Measurements from ENCODE around the gene TMOD2. TPM values are rescaled to one million over a fixed set of nuclear protein-coding genes. Genes with fewer than 3 reads are reported as not detected.

The TMOD2 gene
- total RNA-seq, 1 experiment from 2014 or later, result 1.3 TPM

- H3K27me3 ChIP-seq, result no peaks in the 10 kb centered on the region
- H3K9me3 ChIP-seq, result no peaks in the 10 kb centered on the region
- peak; percentile 15 for DNase-seq
- peaks cover 9% of the 10 kb centered on the region for H3K36me3 ChIP-seq
- H3K4me3 ChIP-seq, result no peak overlapping the region
Observed at GRCh38 chr15:51727141-51727897, 24.1 kb upstream of the TMOD2 start.

GRCh38 chr15:51731549-51732267 lies 19.7 kb upstream of the TMOD2 start:
- Histone ChIP-seq H3K4me3 (peak overlapping the region; percentile 27), H3K9me3 (no peaks in the 10 kb centered on the region), H3K36me3 (peaks cover 6% of the 10 kb centered on the region; the same call in 1 of the 2 replicates), H3K27me3 (no peaks in the 10 kb centered on the region)
- DNase-seq, result peak; percentile 39

GRCh38 chr15:51732646-51733045 lies 18.8 kb upstream of the TMOD2 start:
- H3K4me3 ChIP-seq, result no peak overlapping the region
- DNase-seq, result no peak
- H3K27me3 ChIP-seq, result no peaks in the 10 kb centered on the region

GRCh38 chr15:51735228-51736010 lies 16.0 kb upstream of the TMOD2 start:
- Histone ChIP-seq H3K36me3 (peaks cover 3% of the 10 kb centered on the region; the same call in 1 of the 2 replicates), H3K4me3 (no peak overlapping the region), H3K9me3 (no peaks in the 10 kb centered on the region), H3K27me3 (no peaks in the 10 kb centered on the region)
- no peak for DNase-seq

More at GRCh38 chr15:51732646-51733045, 18.8 kb upstream of the TMOD2 start:
- peaks cover 6% of the 10 kb centered on the region; the same call in 1 of the 2 replicates for H3K36me3 ChIP-seq
- H3K9me3 ChIP-seq, result no peaks in the 10 kb centered on the region

DNA sequence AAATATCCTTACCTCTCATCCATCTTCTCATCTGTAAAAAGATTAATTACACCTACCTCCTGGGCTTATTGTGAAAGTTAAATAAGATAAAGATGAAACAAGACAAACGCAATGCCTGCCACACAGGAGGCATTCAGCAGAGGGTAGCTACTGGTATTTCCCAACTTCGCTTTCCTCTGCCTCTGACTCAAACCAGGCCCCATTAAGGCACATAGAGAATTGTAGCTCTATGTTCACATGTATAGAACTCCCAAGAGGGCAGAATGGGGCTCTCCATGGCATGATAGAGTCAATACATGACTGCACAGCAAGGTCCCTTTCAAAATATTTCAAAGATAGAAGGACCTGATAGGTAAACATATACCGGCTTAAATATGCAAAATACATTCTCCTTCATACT lies 15.3 kb upstream of the TMOD2 start:
- H3K36me3 ChIP-seq, result no peaks in the 10 kb centered on the region
- H3K4me3 ChIP-seq, result peak overlapping the region; percentile 55
- no peaks in the 10 kb centered on the region for H3K27me3 ChIP-seq
- no peaks in the 10 kb centered on the region for H3K9me3 ChIP-seq
- no peak for DNase-seq

DNA sequence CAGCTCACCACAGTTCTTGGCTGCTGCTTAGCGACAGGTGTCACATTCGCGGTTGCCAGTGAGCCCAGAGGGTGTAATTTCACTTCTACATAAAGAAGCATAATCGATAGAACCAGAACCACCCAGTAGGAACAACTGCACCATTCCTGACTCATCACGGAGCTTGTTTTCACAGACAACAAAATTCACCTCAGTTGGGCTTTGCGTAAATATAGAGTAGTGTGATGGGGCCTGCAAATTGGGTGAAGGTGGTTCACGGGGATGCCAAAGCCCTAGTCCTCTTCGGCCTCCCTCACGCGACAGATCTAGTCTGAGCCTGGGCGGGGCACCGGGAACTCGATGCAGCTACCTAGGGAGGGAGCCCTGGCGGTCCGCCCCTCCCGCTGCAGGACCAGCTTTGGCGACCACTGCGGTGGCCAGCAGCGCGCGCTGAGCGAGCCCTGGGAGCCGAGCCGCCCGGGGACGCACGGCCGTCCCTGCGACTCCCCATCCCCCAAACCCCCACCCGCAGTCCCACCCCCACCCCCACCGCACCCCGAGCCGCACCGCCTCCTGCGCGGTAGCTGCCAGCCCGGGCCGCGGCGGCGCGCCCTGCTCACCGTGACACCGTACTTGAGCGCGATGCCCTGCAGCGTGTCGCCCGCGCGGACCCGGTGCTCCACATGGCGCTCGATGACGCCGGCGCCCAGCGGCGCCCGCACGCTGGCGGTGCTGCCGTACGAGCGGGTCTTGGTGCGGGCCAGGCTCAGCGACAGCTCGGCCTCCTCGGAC lies 14.5 kb upstream of the TMOD2 start:
- Histone ChIP-seq H3K36me3 (no peaks in the 10 kb centered on the region), H3K9me3 (no peaks in the 10 kb centered on the region), H3K27me3 (no peaks in the 10 kb centered on the region), H3K4me3 (peak overlapping the region; percentile 55)
- peak; percentile 62 for DNase-seq

DNA sequence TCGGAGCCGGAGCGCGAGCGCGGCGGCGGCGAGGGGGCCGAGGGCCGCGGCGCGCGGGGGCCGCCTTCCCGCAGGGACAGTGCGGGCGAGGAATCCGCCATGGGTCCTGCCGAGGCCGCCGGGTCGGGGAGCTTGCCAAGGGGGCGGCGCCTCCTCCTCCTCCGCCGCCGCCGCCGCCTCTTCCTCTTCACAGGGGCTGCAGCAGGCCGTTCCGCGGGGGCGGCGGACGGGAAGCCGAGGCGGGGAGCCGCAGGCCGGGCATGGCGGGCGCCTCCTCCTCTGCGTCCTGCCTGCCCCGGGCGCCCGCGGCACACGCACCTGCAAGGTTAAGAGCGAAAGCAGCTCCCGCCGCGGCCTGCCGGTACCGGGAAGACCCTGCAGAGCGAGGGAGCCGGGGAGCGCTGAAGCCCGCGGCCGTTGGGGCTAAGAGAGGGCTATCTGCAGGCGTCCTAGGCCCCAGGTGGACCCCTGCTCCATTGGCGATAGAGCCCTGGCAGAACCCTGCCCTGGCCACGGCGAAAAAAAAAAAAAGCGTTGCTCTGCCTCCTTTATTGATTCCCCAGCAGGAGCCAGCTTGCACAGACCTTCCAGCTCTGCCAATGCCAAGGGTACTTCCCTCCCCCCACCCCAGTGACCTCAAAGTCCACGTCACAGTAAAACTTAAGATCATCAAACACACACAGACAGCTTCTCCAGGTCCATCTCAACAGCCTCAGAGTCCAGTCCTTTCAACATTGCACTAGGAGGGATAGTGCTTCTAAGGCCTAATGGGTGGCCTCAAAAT lies 13.7 kb upstream of the TMOD2 start, which contains the start of gene LYSMD2:
Gene LYSMD2 (minus strand): TSS at position 134 of the 784 bp plus-strand sequence. CDS start 33 bp downstream, at position 101.
- Histone ChIP-seq H3K4me3 (peak within 1 kb of the TSS; percentile 55), H3K9me3 (no peaks in the 10 kb centered on the region), H3K27me3 (no peaks in the 10 kb centered on the region), H3K36me3 (no peaks in the 10 kb centered on the region)
- peak; percentile 83 for DNase-seq

DNA sequence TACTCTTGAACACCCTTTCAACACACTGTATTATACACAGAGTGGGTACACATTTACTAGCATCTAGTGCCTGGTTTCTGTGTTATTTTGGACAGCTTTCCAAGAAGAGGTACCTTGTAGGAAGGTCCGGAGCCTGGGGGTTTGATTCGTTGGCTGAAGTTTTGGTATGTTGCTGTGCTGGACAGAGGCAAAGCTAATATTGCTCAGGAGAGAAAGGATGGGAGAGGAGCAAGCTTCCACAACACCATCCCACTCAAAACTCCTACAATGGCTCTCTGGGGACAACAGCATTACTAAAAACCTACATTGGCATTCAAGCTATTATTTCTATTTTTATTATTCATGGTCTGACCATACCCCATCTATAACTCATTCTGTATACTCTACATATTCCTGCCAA lies 12.8 kb upstream of the TMOD2 start:
- Histone ChIP-seq H3K9me3 (no peaks in the 10 kb centered on the region), H3K27me3 (no peaks in the 10 kb centered on the region), H3K36me3 (no peaks in the 10 kb centered on the region), H3K4me3 (no peak overlapping the region)
- DNase-seq, result no peak

DNA sequence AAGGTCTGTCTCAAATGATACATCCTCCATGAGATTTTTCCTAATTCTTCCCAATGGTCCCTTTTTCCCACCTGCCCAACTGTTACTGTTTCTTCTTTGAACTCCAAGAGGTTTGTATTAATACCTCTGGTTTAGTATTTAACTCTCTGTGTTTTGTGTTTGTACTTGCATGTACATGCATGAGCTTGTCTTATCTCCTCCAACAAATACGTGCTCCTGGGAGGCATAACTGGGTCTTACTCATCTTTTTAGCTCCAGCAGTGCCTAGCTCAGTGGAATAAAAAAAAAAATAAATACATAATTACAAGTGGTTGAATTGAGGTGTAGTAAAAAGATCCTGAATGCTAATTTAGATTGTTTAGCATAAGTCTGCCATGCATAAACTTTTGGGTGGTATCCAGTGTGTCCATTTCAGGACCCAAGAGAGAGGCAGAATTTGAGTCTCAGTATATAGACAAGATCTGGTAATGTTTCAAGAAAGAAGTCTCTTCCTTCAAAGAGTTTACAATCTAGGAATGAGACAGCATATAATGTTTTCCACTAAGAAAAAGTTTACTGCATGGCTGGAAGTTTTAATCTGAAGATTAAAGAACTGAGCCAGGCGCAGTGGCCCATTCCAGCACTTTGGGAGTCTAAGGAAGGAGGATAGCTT lies 12.2 kb upstream of the TMOD2 start:
- Histone ChIP-seq H3K9me3 (no peaks in the 10 kb centered on the region), H3K27me3 (peaks cover 1% of the 10 kb centered on the region), H3K4me3 (no peak overlapping the region), H3K36me3 (no peaks in the 10 kb centered on the region)
- DNase-seq, result no peak

GRCh38 chr15:51749307-51749706 lies 2.1 kb upstream of the TMOD2 start:
- peaks cover 66% of the 10 kb centered on the region for H3K27me3 ChIP-seq
- DNase-seq, result no peak
- H3K36me3 ChIP-seq, result no peaks in the 10 kb centered on the region
- no peaks in the 10 kb centered on the region for H3K9me3 ChIP-seq
- no peak overlapping the region for H3K4me3 ChIP-seq

DNA sequence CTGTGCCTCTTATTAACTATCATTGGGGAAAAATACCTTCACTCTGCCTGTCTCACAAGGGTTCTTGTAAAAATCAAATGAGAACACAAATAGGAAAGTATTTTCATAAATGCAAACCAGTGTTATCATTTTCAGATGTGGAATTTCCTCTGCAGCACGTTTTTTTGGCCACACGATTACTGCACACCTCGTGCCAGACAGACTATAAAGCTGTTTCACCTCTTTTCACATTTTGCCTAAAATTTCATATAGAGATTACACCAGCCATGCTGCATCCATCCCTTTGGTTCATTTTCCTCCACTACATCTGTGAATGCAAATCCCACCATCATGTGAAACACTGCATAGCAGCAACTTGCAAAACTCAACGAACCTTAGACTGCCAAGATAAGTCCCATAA lies 1.2 kb upstream of the TMOD2 start:
- no peak overlapping the region for H3K4me3 ChIP-seq
- peaks cover 66% of the 10 kb centered on the region for H3K27me3 ChIP-seq
- no peaks in the 10 kb centered on the region for H3K9me3 ChIP-seq
- H3K36me3 ChIP-seq, result no peaks in the 10 kb centered on the region
- DNase-seq, result no peak

DNA sequence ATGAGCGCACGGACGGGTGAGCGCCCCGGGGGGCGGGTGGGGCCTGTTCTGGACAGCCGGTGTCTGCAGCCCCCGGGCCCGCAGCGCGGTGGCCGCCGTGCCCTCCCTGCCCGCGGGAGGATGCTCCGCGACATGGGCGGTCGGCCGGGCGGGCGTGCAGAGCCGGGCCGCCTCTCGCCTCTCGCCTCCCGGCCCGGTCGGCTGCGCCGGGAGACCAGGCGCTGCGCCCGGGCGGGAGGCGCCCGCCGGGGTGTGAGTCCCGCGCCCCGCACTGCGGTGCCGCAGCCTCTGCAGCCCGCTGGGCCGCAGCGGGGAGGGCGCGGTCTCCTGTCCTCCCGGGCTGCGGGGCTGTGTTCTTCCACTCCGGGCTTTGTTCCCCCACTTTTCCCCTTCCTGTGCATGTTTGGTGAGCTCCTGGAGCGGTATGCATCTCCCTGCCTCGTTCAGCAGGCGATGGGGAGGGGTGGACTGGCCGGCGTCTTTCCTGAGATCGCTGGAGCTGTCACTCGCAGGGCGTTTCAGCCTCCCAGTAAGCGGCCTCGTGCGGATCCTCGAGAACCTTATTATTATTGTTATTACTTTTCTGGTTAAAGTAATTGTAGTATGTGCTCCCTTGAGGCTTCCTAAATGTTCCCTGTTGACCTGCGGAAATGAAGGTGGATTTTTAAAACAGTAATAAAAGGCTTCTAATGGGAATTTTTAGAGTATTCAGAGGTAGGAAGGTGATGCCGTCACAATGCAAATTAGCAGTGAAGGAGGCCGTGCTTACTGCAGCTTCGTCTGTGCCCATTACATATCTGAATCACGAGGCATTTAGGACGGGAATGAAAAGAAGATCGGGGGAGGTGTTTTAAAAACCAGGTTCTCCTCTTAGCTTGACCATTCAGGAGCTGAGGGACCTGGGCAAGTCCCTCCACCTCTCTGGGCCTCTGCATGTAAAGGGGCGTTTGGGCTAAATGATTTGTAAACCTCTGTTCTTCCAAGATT lies 593 bp downstream of the TMOD2 start:
- peaks cover 61% of the 10 kb centered on the region for H3K27me3 ChIP-seq
- no peaks in the 10 kb centered on the region for H3K9me3 ChIP-seq
- H3K4me3 ChIP-seq, result peak overlapping the region; percentile 46
- H3K36me3 ChIP-seq, result no peaks in the 10 kb centered on the region
- peak; percentile 24 for DNase-seq

DNA sequence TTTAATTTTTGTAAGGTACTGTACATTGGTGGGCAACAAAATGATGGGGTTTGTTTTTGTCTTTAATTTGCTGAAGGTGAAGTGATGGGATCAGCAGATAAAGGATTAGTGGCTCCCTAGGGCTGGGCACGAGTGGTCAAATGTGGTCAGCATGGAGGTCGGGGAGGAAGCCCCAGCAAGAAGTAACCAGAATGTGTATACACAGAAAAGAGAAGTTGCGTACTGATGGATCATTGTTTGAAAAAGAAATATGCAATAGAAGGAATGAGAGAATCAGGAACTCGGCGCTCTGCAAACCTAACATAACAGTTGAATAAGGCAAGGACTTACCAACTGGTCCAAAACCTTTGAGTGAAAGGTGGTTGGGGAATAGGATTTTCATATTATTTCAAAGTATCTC lies 1.5 kb downstream of the TMOD2 start:
- Histone ChIP-seq H3K4me3 (no peak overlapping the region), H3K27me3 (peaks cover 61% of the 10 kb centered on the region), H3K9me3 (no peaks in the 10 kb centered on the region), H3K36me3 (no peaks in the 10 kb centered on the region)
- DNase-seq, result no peak

- H3K4me3 ChIP-seq, result no peak overlapping the region
- H3K9me3 ChIP-seq, result no peaks in the 10 kb centered on the region
- H3K36me3 ChIP-seq, result no peaks in the 10 kb centered on the region
- H3K27me3 ChIP-seq, result peaks cover 56% of the 10 kb centered on the region
- no peak for DNase-seq
Observed at GRCh38 chr15:51754267-51754666, 2.9 kb downstream of the TMOD2 start.
